Measurements from ENCODE around the gene GMNN. TPM values are rescaled to one million over a fixed set of nuclear protein-coding genes. Genes with fewer than 3 reads are reported as not detected.

The GMNN gene
- 59.9 to 61.8 TPM (median 60.8 TPM) in 5 replicates for total RNA-seq (2022; extraction: Qiagen RNA extraction)

DNA sequence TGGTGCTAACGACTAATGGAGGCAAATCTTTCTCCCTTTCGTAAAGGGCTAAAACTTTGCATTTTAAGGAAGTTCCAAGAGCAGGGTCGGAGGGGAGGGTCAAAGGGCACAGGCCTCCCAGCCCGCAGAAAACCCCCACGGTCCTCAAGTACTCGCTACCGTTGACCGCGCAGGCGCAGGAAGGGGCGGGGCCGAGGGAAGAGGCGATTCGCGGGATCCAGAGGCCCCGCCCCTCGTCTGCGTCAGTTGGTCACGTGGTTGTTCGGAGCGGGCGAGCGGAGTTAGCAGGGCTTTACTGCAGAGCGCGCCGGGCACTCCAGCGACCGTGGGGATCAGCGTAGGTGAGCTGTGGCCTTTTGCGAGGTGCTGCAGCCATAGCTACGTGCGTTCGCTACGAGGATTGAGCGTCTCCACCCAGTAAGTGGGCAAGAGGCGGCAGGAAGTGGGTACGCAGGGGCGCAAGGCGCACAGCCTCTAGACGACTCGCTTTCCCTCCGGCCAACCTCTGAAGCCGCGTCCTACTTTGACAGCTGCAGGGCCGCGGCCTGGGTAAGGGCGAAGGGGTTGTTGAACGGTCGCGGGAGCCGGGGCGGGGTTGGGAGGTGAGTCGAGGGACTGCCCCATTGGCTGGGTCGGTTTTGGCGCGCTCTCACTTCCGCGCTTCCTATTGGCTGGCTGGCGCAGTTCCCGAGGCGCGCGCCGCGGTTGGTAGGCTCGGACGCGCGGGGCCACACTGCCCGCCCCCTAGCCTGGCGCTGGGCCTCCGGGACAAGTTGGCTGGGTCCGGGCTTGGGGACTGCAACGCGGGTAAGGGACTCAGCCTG, at the start of gene GMNN:
GMNN (plus strand) TSS at position 242 of the 824 bp plus-strand sequence. CDS start 2,310 bp downstream, outside the sequence.

GRCh38 chr6:24798740-24799540, 24.2 kb downstream of the GMNN start, which contains the start of gene ARMH2:
ARMH2 (minus strand) TSS chr6:24798917; CDS start chr6:24798857, 60 bp downstream.

Other genes with a start within 250 kb of the GMNN start
- 1.9 to 2.4 TPM (median 2.0 TPM) in 5 replicates for gene KIAA0319, start 128.7 kb upstream of the GMNN start, total RNA-seq (2022; extraction: Qiagen RNA extraction)
- gene TDP2, start 108.0 kb upstream of the GMNN start, total RNA-seq (2022; extraction: Qiagen RNA extraction): 27.4 to 31.6 TPM (median 30.0 TPM) in 5 replicates
- gene ACOT13, start 107.9 kb upstream of the GMNN start, total RNA-seq (2022; extraction: Qiagen RNA extraction): 11.1 to 27.2 TPM (median 26.0 TPM) in 5 replicates
- 51.1 to 73.4 TPM (median 54.6 TPM) in 5 replicates for gene C6orf62, start 55.8 kb upstream of the GMNN start, total RNA-seq (2022; extraction: Qiagen RNA extraction)
- not detected in 5 replicates for gene ARMH2, start 24.0 kb downstream of the GMNN start, total RNA-seq (2022; extraction: Qiagen RNA extraction)
- 0.37 to 0.73 TPM (median 0.43 TPM) in 5 replicates for gene RIPOR2, start 161.0 kb downstream of the GMNN start, total RNA-seq (2022; extraction: Qiagen RNA extraction)

All from A549 treated with Hydrocortisone at 1 μM for 4 hours (cell line).